ENCODE data around the gene WNT9A.

Gene WNT9A

GRCh38 chr1:227951624-227952373, 4.1 kb upstream of the WNT9A start:
- Histone ChIP-seq H3K4me2 (ENCODE audit: low read depth, low read length) (no peak overlapping the region), H3K4me1 (ENCODE audit: low read length) (no peaks in the 10 kb centered on the region), H4K20me1 (ENCODE audit: insufficient read depth, low read length) (no peaks in the 10 kb centered on the region), H2AFZ (ENCODE audit: low read length) (no peak overlapping the region), H3F3A (ENCODE audit: insufficient read depth, low read length) (no peaks in the 10 kb centered on the region), H3K27me3 (replicated peaks; ENCODE audit: insufficient read depth, low read length) (peaks cover 21% of the 10 kb centered on the region), H3K36me3 (replicated peaks; ENCODE audit: insufficient read depth, low read length) (no peaks in the 10 kb centered on the region), H3K27ac (ENCODE audit: low read length) (no peak overlapping the region), H3K9me3 (replicated peaks; ENCODE audit: insufficient read depth, low read length) (no peaks in the 10 kb centered on the region), H3K4me3 (ENCODE audit: low read length) (no peak overlapping the region), H3K9me2 (replicated peaks; ENCODE audit: insufficient read depth, low read length) (no peaks in the 10 kb centered on the region), H3K9ac (ENCODE audit: low read length) (no peak overlapping the region), H3K79me2 (ENCODE audit: low read length) (no peaks in the 10 kb centered on the region)
- no peak for DNase-seq
- TF ChIP-seq EZH2phosphoT487 (IDR thresholded peaks at IDR 0.05; ENCODE audit: low read length) = no peak
- no peak for TF ChIP-seq CTCF (IDR thresholded peaks at IDR 0.05; ENCODE audit: low read length)
- TF ChIP-seq EZH2 (optimal IDR thresholded peaks at IDR 0.05; ENCODE audit: low read depth, low read length) = no peak

- Histone ChIP-seq H3K4me1 (ENCODE audit: low read length) (0 out of 2 replicates have a peak, but pooled peaks cover 3% of the 10 kb centered on the region), H3K9me3 (replicated peaks; ENCODE audit: insufficient read depth, low read length) (no peaks in the 10 kb centered on the region), H3K9ac (ENCODE audit: low read length) (no peak overlapping the region), H3K27ac (ENCODE audit: low read length) (no peak overlapping the region), H3K4me2 (ENCODE audit: low read depth, low read length) (no peak overlapping the region), H3K79me2 (ENCODE audit: low read length) (no peaks in the 10 kb centered on the region), H4K20me1 (ENCODE audit: insufficient read depth, low read length) (no peaks in the 10 kb centered on the region), H3K27me3 (replicated peaks; ENCODE audit: insufficient read depth, low read length) (peaks cover 21% of the 10 kb centered on the region), H2AFZ (ENCODE audit: low read length) (no peak overlapping the region), H3F3A (ENCODE audit: insufficient read depth, low read length) (no peaks in the 10 kb centered on the region), H3K9me2 (replicated peaks; ENCODE audit: insufficient read depth, low read length) (no peaks in the 10 kb centered on the region), H3K4me3 (ENCODE audit: low read length) (no peak overlapping the region), H3K36me3 (replicated peaks; ENCODE audit: insufficient read depth, low read length) (no peaks in the 10 kb centered on the region)
- TF ChIP-seq EZH2phosphoT487 (IDR thresholded peaks at IDR 0.05; ENCODE audit: low read length) (no peak), EZH2 (optimal IDR thresholded peaks at IDR 0.05; ENCODE audit: low read depth, low read length) (no peak), CTCF (IDR thresholded peaks at IDR 0.05; ENCODE audit: low read length) (no peak)
- DNase-seq = no peak
These were observed 3.1 kb upstream of the WNT9A start for GRCh38 chr1:227950735-227951346.

- H4K20me1 ChIP-seq (ENCODE audit: insufficient read depth, low read length) = no peaks in the 10 kb centered on the region
These were observed 2.4 kb upstream of the WNT9A start for GRCh38 chr1:227949954-227950734.

More at GRCh38 chr1:227949954-227950734, 2.4 kb upstream of the WNT9A start:
- no peaks in the 10 kb centered on the region for H3K36me3 ChIP-seq (replicated peaks; ENCODE audit: insufficient read depth, low read length)
- H3K9me2 ChIP-seq (replicated peaks; ENCODE audit: insufficient read depth, low read length) = no peaks in the 10 kb centered on the region
- no peak overlapping the region for H3K9ac ChIP-seq (ENCODE audit: low read length)
- H3K4me3 ChIP-seq (ENCODE audit: low read length) = no peak overlapping the region
- H3K4me2 ChIP-seq (ENCODE audit: low read depth, low read length) = no peak overlapping the region
- H3F3A ChIP-seq (ENCODE audit: insufficient read depth, low read length) = no peaks in the 10 kb centered on the region
- no peaks in the 10 kb centered on the region for H3K79me2 ChIP-seq (ENCODE audit: low read length)
- H3K27me3 ChIP-seq (replicated peaks; ENCODE audit: insufficient read depth, low read length) = peaks cover 21% of the 10 kb centered on the region
- H3K27ac ChIP-seq (ENCODE audit: low read length) = no peak overlapping the region
- no peak for DNase-seq
- no peak overlapping the region for H2AFZ ChIP-seq (ENCODE audit: low read length)
- H3K4me1 ChIP-seq (ENCODE audit: low read length) = 0 out of 2 replicates have a peak, but pooled peaks cover 5% of the 10 kb centered on the region
- TF ChIP-seq CTCF (IDR thresholded peaks at IDR 0.05; ENCODE audit: low read length) = no peak
- no peak for TF ChIP-seq EZH2phosphoT487 (IDR thresholded peaks at IDR 0.05; ENCODE audit: low read length)
- no peak for TF ChIP-seq EZH2 (optimal IDR thresholded peaks at IDR 0.05; ENCODE audit: low read depth, low read length)
- no peaks in the 10 kb centered on the region for H3K9me3 ChIP-seq (replicated peaks; ENCODE audit: insufficient read depth, low read length)
